GM03348 (cell line): ENCODE measurements around the gene PDAP1.
"Not testable (repeated sequence)": the region's sequence is repeated elsewhere in the genome, so short reads cannot be mapped to it uniquely, and the experiment has no call there.

Experiments used
- DNase-seq: peaks from one replicate; pipeline ENCODE4 v3.0.0; 2012; ENCODE audit warnings: low spot score

Gene PDAP1

GRCh38 chr7:99350641-99351040 lies 57.8 kb downstream of the PDAP1 start:
- DNase-seq, result not testable (repeated sequence)
